T47D (cell line): ENCODE data around the gene S100A12.

Source experiments
- DNase-seq, 2 experiments: peaks; one replicate each; pipeline versions ENCODE4 v3.0.0 to v3.0.0-alpha.2; 2011 to 2012; ENCODE audit warnings: low read depth in 1 of 2, low spot score in 1 of 2
- JUND ChIP-seq: IDR thresholded peaks from 2 replicates; pipeline ENCODE4 v1.6.1; 2012; ENCODE audit warnings: low read depth
- in situ Hi-C: cut with HindIII; loops from 2 replicates; pipeline ENCODE4 v1.10.0; 2016; ENCODE audit warnings: low sequenced_read_pairs, low pct_unique_long_range_greater_than_20kb

S100A12 gene

GRCh38 chr1:153360592-153361479, 14.6 kb downstream of the S100A12 start:
- TF ChIP-seq JUND: no peak
- DNase-seq: no peak
- in situ Hi-C loops: no loop called here

- DNase-seq: no peak
- in situ Hi-C loops: no loop called here
- TF ChIP-seq JUND: no peak
Measured at GRCh38 chr1:153360190-153360589, 15.2 kb downstream of the S100A12 start.

- DNase-seq: no peak
- no peak for TF ChIP-seq JUND
- in situ Hi-C loops: no loop called here
Measured at GRCh38 chr1:153359241-153359640, 16.2 kb downstream of the S100A12 start.

- in situ Hi-C loops: no loop called here
- TF ChIP-seq JUND: no peak
- no peak for DNase-seq
Measured at GRCh38 chr1:153358691-153358975, 16.8 kb downstream of the S100A12 start.

GRCh38 chr1:153357853-153358690, 17.3 kb downstream of the S100A12 start, which contains the start of gene S100A9:
Gene S100A9 (plus strand): TSS chr1:153357854. CDS start chr1:153358284, 430 bp downstream.
- in situ Hi-C loops: no loop called here
- TF ChIP-seq JUND: no peak
- DNase-seq: no peak

GRCh38 chr1:153357076-153357852, 18.2 kb downstream of the S100A12 start:
- TF ChIP-seq JUND: no peak
- in situ Hi-C loops: no loop called here
- peak; percentile 48 to 72 for DNase-seq

GRCh38 chr1:153356392-153357075, 18.9 kb downstream of the S100A12 start:
- DNase-seq: peak; percentile 50 to 51
- no peak for TF ChIP-seq JUND
- in situ Hi-C loops: no loop called here

GRCh38 chr1:153355445-153356071, 19.9 kb downstream of the S100A12 start:
- peak; percentile 85 to 96 for DNase-seq
- in situ Hi-C loops: no loop called here
- TF ChIP-seq JUND: no peak

- in situ Hi-C loops: no loop called here
- DNase-seq: no peak
- no peak for TF ChIP-seq JUND
Measured at GRCh38 chr1:153354515-153355193, 20.8 kb downstream of the S100A12 start.

- in situ Hi-C loops: no loop called here
- peak; percentile 55 to 57 for DNase-seq
- no peak for TF ChIP-seq JUND
Measured at GRCh38 chr1:153353226-153353947, 22.0 kb downstream of the S100A12 start.
